T1000 (cell line): ENCODE results near the gene IFNL2.

Experiments
- DNase-seq: peaks from one replicate; lab custom pipeline; 2025; ENCODE audit warnings: mixed read lengths; lab: John Stamatoyannopoulos, UW

Gene IFNL2

GRCh38 chr19:39318690-39319089 is 50.5 kb downstream of the IFNL2 start:
- DNase-seq, result no peak

- DNase-seq, result no peak
Measured at GRCh38 chr19:39319098-39319891, 51.1 kb downstream of the IFNL2 start.
